ENCODE results near the gene SND1.

The SND1 gene

GRCh38 chr7:128000048-128000447 lies 348.1 kb downstream of the SND1 start:
- DNase-seq (ENCODE audit: low spot score): no peak

- no peak for DNase-seq (ENCODE audit: low spot score)
Measured at GRCh38 chr7:128000854-128001265, 348.9 kb downstream of the SND1 start.

GRCh38 chr7:128003167-128003566 lies 351.2 kb downstream of the SND1 start:
- DNase-seq (ENCODE audit: low spot score): no peak

- DNase-seq (ENCODE audit: low spot score): peak; percentile 6
Measured at GRCh38 chr7:128003787-128004186, 351.8 kb downstream of the SND1 start.

GRCh38 chr7:128004623-128005022 lies 352.6 kb downstream of the SND1 start:
- no peak for DNase-seq (ENCODE audit: low spot score)

GRCh38 chr7:128005117-128005516 lies 353.1 kb downstream of the SND1 start:
- DNase-seq (ENCODE audit: low spot score): no peak

GRCh38 chr7:128005759-128006159 lies 353.8 kb downstream of the SND1 start:
- no peak for DNase-seq (ENCODE audit: low spot score)

- DNase-seq (ENCODE audit: low spot score): no peak
Measured at GRCh38 chr7:128006550-128007302, 354.7 kb downstream of the SND1 start.

- no peak for DNase-seq (ENCODE audit: low spot score)
Measured at GRCh38 chr7:128007303-128007680, 355.3 kb downstream of the SND1 start.

GRCh38 chr7:128008141-128008540 lies 356.1 kb downstream of the SND1 start:
- DNase-seq (ENCODE audit: low spot score): no peak

- no peak for DNase-seq (ENCODE audit: low spot score)
Measured at GRCh38 chr7:128008744-128009143, 356.8 kb downstream of the SND1 start.

- DNase-seq (ENCODE audit: low spot score): no peak
Measured at GRCh38 chr7:128010391-128011127, 358.6 kb downstream of the SND1 start.

GRCh38 chr7:128011131-128011661 lies 359.2 kb downstream of the SND1 start:
- DNase-seq (ENCODE audit: low spot score): no peak

GRCh38 chr7:128014811-128015210 lies 362.8 kb downstream of the SND1 start:
- DNase-seq (ENCODE audit: low spot score): no peak

- DNase-seq (ENCODE audit: low spot score): no peak
Measured at GRCh38 chr7:128017460-128017859, 365.5 kb downstream of the SND1 start.

- no peak for DNase-seq (ENCODE audit: low spot score)
Measured at GRCh38 chr7:128017862-128018845, 366.2 kb downstream of the SND1 start.

- DNase-seq (ENCODE audit: low spot score): no peak
Measured at GRCh38 chr7:128019288-128019687, 367.3 kb downstream of the SND1 start.

GRCh38 chr7:128020159-128020558 lies 368.2 kb downstream of the SND1 start:
- no peak for DNase-seq (ENCODE audit: low spot score)

- no peak for DNase-seq (ENCODE audit: low spot score)
Measured at GRCh38 chr7:128021366-128021765, 369.4 kb downstream of the SND1 start.

GRCh38 chr7:128022631-128023532 lies 370.9 kb downstream of the SND1 start:
- no peak for DNase-seq (ENCODE audit: low spot score)

GRCh38 chr7:128024151-128024550 lies 372.2 kb downstream of the SND1 start:
- DNase-seq (ENCODE audit: low spot score): no peak
